Ishikawa (cell line): ENCODE data around the gene NLN.

Experiments used
- CREB1 ChIP-seq: IDR thresholded peaks from 2 replicates; pipeline ENCODE4 v1.6.1; 2012; ENCODE audit warnings: low read depth
- FOXM1 ChIP-seq: IDR thresholded peaks from 2 replicates; pipeline ENCODE4 v1.6.1; 2012; ENCODE audit warnings: low read depth, borderline replicate concordance
- NFIC ChIP-seq: IDR thresholded peaks from 2 replicates; pipeline ENCODE4 v1.6.1; 2012
- YY1 ChIP-seq: IDR thresholded peaks from 2 replicates; pipeline ENCODE4 v1.6.1; 2012; ENCODE audit warnings: low read depth
- TF ChIP-seq, protein P1 (sequence below): IDR thresholded peaks from 2 replicates; pipeline ENCODE4 v1.6.1; 2012

DNA sequence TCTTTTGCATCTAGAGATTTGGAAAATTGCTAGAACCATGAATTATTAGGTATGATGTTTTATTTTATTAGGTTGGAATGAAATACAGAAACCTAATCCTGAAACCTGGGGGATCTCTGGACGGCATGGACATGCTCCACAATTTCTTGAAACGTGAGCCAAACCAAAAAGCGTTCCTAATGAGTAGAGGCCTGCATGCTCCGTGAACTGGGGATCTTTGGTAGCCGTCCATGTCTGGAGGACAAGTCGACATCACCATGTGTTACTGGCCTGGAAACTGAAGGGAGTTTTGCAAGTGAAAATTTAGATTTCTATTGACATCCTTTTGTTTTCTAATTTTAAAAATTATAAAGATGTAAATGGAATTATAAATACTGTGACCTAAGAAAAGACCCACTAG is 100.7 kb downstream of the NLN start:
- TF ChIP-seq YY1 = no peak
- TF ChIP-seq, protein P1, sequence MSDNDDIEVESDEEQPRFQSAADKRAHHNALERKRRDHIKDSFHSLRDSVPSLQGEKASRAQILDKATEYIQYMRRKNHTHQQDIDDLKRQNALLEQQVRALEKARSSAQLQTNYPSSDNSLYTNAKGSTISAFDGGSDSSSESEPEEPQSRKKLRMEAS = no peak
- no peak for TF ChIP-seq NFIC
- no peak for TF ChIP-seq CREB1
- no peak for TF ChIP-seq FOXM1
